Measurements from ENCODE around the gene ETFRF1. TPM values are rescaled to one million over a fixed set of nuclear protein-coding genes. Genes with fewer than 3 reads are reported as not detected.

Gene ETFRF1
- total RNA-seq, 4 donors from 2014 or later = 3.6 to 84.2 (median 24.1) TPM

DNA sequence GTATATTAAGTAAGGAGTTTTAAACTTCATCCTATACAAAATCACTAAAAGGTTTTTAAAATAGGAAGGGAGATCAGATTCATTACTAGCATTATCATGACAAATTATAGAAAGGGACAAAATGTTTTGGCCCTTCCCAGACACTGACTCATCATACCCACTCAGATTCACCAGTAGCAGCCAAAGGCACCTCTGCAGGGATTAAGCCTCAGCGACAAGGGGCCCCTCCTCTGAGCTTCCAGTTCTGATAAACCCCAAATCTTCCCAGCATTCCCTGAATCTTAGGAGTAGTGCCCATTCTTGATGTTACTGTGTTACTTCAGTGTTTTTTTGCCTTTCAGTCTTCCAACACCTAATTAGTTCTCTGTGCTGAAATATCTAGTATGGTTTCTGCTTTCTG, 41.2 kb downstream of the ETFRF1 start:
- H3K36me3 ChIP-seq = no peaks in the 10 kb centered on the region
- H3K4me3 ChIP-seq = no peak overlapping the region
- H3K27me3 ChIP-seq = no peaks in the 10 kb centered on the region
- in situ Hi-C loops (cut with MboI; ENCODE audit: low pct_ligation_motif_present in 1 of 4, low pct_unique_long_range_greater_than_20kb in 1 of 4, low sequenced_read_pairs in 3 of 4) (no loop called here), intact Hi-C loops (cut with DNase I; ENCODE audit: low total_unique reads) (no loop called here)
- no peak overlapping the region for H3K27ac ChIP-seq
- no peaks in the 10 kb centered on the region for H3K9me3 ChIP-seq
- H3K4me1 ChIP-seq = peaks cover 0 to 5% (median 0%) of the 10 kb centered on the region in 4 donors
- TF ChIP-seq, protein P1, sequence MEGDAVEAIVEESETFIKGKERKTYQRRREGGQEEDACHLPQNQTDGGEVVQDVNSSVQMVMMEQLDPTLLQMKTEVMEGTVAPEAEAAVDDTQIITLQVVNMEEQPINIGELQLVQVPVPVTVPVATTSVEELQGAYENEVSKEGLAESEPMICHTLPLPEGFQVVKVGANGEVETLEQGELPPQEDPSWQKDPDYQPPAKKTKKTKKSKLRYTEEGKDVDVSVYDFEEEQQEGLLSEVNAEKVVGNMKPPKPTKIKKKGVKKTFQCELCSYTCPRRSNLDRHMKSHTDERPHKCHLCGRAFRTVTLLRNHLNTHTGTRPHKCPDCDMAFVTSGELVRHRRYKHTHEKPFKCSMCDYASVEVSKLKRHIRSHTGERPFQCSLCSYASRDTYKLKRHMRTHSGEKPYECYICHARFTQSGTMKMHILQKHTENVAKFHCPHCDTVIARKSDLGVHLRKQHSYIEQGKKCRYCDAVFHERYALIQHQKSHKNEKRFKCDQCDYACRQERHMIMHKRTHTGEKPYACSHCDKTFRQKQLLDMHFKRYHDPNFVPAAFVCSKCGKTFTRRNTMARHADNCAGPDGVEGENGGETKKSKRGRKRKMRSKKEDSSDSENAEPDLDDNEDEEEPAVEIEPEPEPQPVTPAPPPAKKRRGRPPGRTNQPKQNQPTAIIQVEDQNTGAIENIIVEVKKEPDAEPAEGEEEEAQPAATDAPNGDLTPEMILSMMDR (IDR thresholded peaks at IDR 0.05) = no peak
- no peak for TF ChIP-seq POLR2A (IDR thresholded peaks at IDR 0.05)
- TF ChIP-seq EP300 (IDR thresholded peaks at IDR 0.05; ENCODE audit: low read depth) = no peak
- TF ChIP-seq POLR2AphosphoS5 (IDR thresholded peaks at IDR 0.05) = no peak
- 81 to 86% methylated on average over 1 of the region's 1 CpG for WGBS, 2 donors (ENCODE audit: low coverage in 1 of 2)
- no peak for DNase-seq

GRCh38 chr12:25236626-25237025, 41.6 kb downstream of the ETFRF1 start:
- Histone ChIP-seq H3K27ac (no peak overlapping the region), H3K9me3 (no peaks in the 10 kb centered on the region)
- no peak for TF ChIP-seq POLR2A (IDR thresholded peaks at IDR 0.05)
- no peak for TF ChIP-seq EP300 (IDR thresholded peaks at IDR 0.05; ENCODE audit: low read depth)
- TF ChIP-seq POLR2AphosphoS5 (IDR thresholded peaks at IDR 0.05) = no peak
- TF ChIP-seq, protein P1 (IDR thresholded peaks at IDR 0.05) = no peak

GRCh38 chr12:25241167-25242020, 46.4 kb downstream of the ETFRF1 start:
- H3K4me3 ChIP-seq = no peak overlapping the region
- WGBS, 2 donors (ENCODE audit: low coverage in 1 of 2) = 42 to 46% methylated on average over 5 to 6 of the region's 6 CpGs
- H3K27me3 ChIP-seq = no peaks in the 10 kb centered on the region
- DNase-seq = no peak
- intact Hi-C loops (cut with DNase I; ENCODE audit: low total_unique reads) = no loop called here
- peaks cover 0 to 28% (median 0%) of the 10 kb centered on the region in 4 donors for H3K4me1 ChIP-seq
- in situ Hi-C loops (cut with MboI; ENCODE audit: low pct_ligation_motif_present in 1 of 4, low pct_unique_long_range_greater_than_20kb in 1 of 4, low sequenced_read_pairs in 3 of 4) = no loop called here
- H3K36me3 ChIP-seq = no peaks in the 10 kb centered on the region
- no peaks in the 10 kb centered on the region for H3K9me3 ChIP-seq
- H3K27ac ChIP-seq = peak overlapping the region in 2 of 4 donors; percentile 10 to 11
- TF ChIP-seq POLR2A (IDR thresholded peaks at IDR 0.05) (no peak), EP300 (IDR thresholded peaks at IDR 0.05; ENCODE audit: low read depth) (no peak)
- TF ChIP-seq, protein P1 (IDR thresholded peaks at IDR 0.05) = peak; percentile 65 to 72 (median 69)

More at GRCh38 chr12:25236626-25237025, 41.6 kb downstream of the ETFRF1 start:
- no peak for DNase-seq
- intact Hi-C loops (cut with DNase I; ENCODE audit: low total_unique reads) = no loop called here
- Histone ChIP-seq H3K36me3 (no peaks in the 10 kb centered on the region), H3K4me1 (peaks cover 0 to 9% (median 0%) of the 10 kb centered on the region in 4 donors), H3K4me3 (no peak overlapping the region), H3K27me3 (no peaks in the 10 kb centered on the region)
- WGBS, 2 donors (ENCODE audit: low coverage in 1 of 2) = 68 to 81% methylated on average over 4 of the region's 4 CpGs
- in situ Hi-C loops (cut with MboI; ENCODE audit: low pct_ligation_motif_present in 1 of 4, low pct_unique_long_range_greater_than_20kb in 1 of 4, low sequenced_read_pairs in 3 of 4) = no loop called here

- TF ChIP-seq, protein P1 (IDR thresholded peaks at IDR 0.05) = no peak
- TF ChIP-seq POLR2AphosphoS5 (IDR thresholded peaks at IDR 0.05) = peak in 1 of 3 donors; percentile 9
- Histone ChIP-seq H3K27ac (peak overlapping the region; percentile 12 to 51 (median 32)), H3K9me3 (no peaks in the 10 kb centered on the region), H3K4me1 (peaks cover 0 to 35% (median 0%) of the 10 kb centered on the region in 4 donors), H3K27me3 (no peaks in the 10 kb centered on the region), H3K4me3 (no peak overlapping the region), H3K36me3 (no peaks in the 10 kb centered on the region)
- in situ Hi-C loops (cut with MboI; ENCODE audit: low pct_ligation_motif_present in 1 of 4, low pct_unique_long_range_greater_than_20kb in 1 of 4, low sequenced_read_pairs in 3 of 4) (no loop called here), intact Hi-C loops (cut with DNase I; ENCODE audit: low total_unique reads) (no loop called here)
- 64 to 79% methylated on average over 4 to 5 of the region's 5 CpGs for WGBS, 2 donors (ENCODE audit: low coverage in 1 of 2)
- peak; percentile 20 for DNase-seq
These were observed 48.1 kb downstream of the ETFRF1 start for GRCh38 chr12:25242981-25243679.
